HUES64 (cell line): ENCODE measurements around the gene PRKD2.
"Not testable (repeated sequence)": the region's sequence is repeated elsewhere in the genome, so short reads cannot be mapped to it uniquely, and the experiment has no call there.

Source experiments
- H3K27ac ChIP-seq: 2 replicates; pipeline ENCODE4 v1.7.0; 2013; ENCODE audit warnings: low read depth, low read length, inconsistent platforms
- H3K27me3 ChIP-seq: 2 replicates; pipeline ENCODE4 v1.6.1; 2013; ENCODE audit warnings: mild to moderate bottlenecking, low read length; ENCODE audit not compliant: insufficient read depth
- H3K36me3 ChIP-seq: 2 replicates; pipeline ENCODE4 v1.6.1; 2013; ENCODE audit warnings: mild to moderate bottlenecking, low read length; ENCODE audit not compliant: insufficient read depth
- H3K4me1 ChIP-seq: 2 replicates; pipeline ENCODE4 v1.6.1; 2013; ENCODE audit warnings: mild to moderate bottlenecking, low read length, moderate library complexity; ENCODE audit not compliant: insufficient read depth
- H3K4me3 ChIP-seq: 2 replicates; pipeline ENCODE4 v1.5.1; 2013; ENCODE audit warnings: mild to moderate bottlenecking, low read length, moderate library complexity
- H3K9ac ChIP-seq: 2 replicates; pipeline ENCODE4 v1.6.1; 2013; ENCODE audit warnings: mild to moderate bottlenecking, low read depth, low read length
- H3K9me3 ChIP-seq: 2 replicates; pipeline ENCODE4 v1.6.1; 2013; ENCODE audit warnings: low read depth, low read length; ENCODE audit not compliant: insufficient read depth
- WGBS: fragments of 150-250, 120-280 bp; methylation state at CpG from one replicate; pipeline ENCODE4 v1.1.7; 2013; ENCODE audit warnings: missing lambda C conversion rate; 5-methylcytosine and 5-hydroxymethylcytosine counted together

The PRKD2 gene

GRCh38 chr19:46716672-46717033, 261 bp downstream of the PRKD2 start:
- Histone ChIP-seq H3K4me1 (peaks cover 20% of the 10 kb centered on the region), H3K9me3 (no peaks in the 10 kb centered on the region), H3K9ac (peak overlapping the region; percentile 74), H3K27ac (peak overlapping the region; percentile 82; the same call in 1 of the 2 replicates), H3K4me3 (peak overlapping the region; percentile 80), H3K27me3 (no peaks in the 10 kb centered on the region), H3K36me3 (peaks cover 20% of the 10 kb centered on the region)
- WGBS = under 1% methylated on average over 20 of the region's 20 CpGs

DNA sequence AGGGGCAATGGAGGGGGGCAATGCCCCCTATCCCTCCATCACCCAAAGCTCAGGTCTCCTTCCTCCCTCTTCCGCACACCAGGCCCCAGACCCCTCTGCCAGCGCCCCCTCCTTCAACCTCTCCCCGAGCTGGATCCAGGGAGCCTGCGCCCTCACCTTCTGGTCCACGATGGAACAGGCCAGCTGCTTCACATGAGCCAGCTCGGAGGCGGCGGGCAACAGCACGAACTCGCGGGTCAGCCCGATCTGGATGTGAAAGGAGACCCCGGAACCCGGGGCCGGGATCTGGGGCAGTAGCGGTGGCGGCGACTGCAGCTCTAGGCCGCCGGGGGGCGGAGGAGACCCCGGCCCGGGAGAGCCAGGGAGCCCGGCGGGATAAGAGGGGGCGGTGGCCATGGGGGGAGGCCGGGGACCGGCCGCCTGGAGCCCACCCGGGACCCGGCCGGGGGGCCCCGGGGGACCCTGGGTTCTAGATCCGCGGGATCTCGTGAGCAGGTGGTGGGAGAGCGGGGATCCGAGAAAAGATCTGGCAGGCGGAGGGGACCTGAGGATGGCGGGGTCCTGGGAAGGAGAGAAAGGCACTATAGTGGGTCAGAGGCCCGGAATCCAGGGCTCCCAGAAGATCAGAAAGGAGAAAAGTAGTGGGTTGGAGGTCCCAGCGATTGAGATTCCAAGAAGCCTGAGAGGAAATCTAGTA, 791 bp downstream of the PRKD2 start:
- Histone ChIP-seq H3K27me3 (no peaks in the 10 kb centered on the region), H3K9ac (peak overlapping the region; percentile 76), H3K4me1 (peaks cover 20% of the 10 kb centered on the region), H3K27ac (peak overlapping the region; percentile 82; the same call in 1 of the 2 replicates), H3K36me3 (peaks cover 17% of the 10 kb centered on the region), H3K9me3 (no peaks in the 10 kb centered on the region), H3K4me3 (peak overlapping the region; percentile 80)
- 1% methylated on average over 42 of the region's 42 CpGs for WGBS

GRCh38 chr19:46715620-46715974, 1.3 kb downstream of the PRKD2 start:
- Histone ChIP-seq H3K4me3 (peak overlapping the region; percentile 80), H3K36me3 (peaks cover 15% of the 10 kb centered on the region), H3K9ac (peak overlapping the region; percentile 76), H3K27me3 (no peaks in the 10 kb centered on the region), H3K4me1 (peaks cover 24% of the 10 kb centered on the region), H3K27ac (no peak overlapping the region), H3K9me3 (no peaks in the 10 kb centered on the region)
- WGBS = 10% methylated on average over 7 of the region's 8 CpGs

- peaks cover 11% of the 10 kb centered on the region for H3K36me3 ChIP-seq
- H3K4me1 ChIP-seq = peaks cover 24% of the 10 kb centered on the region
Measured at GRCh38 chr19:46714444-46715106, 2.3 kb downstream of the PRKD2 start.

GRCh38 chr19:46713781-46714443, 3.0 kb downstream of the PRKD2 start:
- no peaks in the 10 kb centered on the region for H3K27me3 ChIP-seq
- WGBS = under 1% methylated on average over 28 of the region's 39 CpGs
- H3K4me3 ChIP-seq = peak overlapping the region; percentile 80
- H3K36me3 ChIP-seq = peaks cover 18% of the 10 kb centered on the region
- H3K9ac ChIP-seq = peak overlapping the region; percentile 65; the same call in 1 of the 2 replicates
- H3K9me3 ChIP-seq = no peaks in the 10 kb centered on the region
- H3K4me1 ChIP-seq = peaks cover 24% of the 10 kb centered on the region
- H3K27ac ChIP-seq = peak overlapping the region; percentile 83; the same call in 1 of the 2 replicates

More at GRCh38 chr19:46714444-46715106, 2.3 kb downstream of the PRKD2 start:
- no peaks in the 10 kb centered on the region for H3K27me3 ChIP-seq
- H3K4me3 ChIP-seq = peak overlapping the region; percentile 80
- peak overlapping the region; percentile 65; the same call in 1 of the 2 replicates for H3K9ac ChIP-seq
- H3K9me3 ChIP-seq = no peaks in the 10 kb centered on the region
- WGBS = 21% methylated on average over 12 of the region's 12 CpGs
- H3K27ac ChIP-seq = peak overlapping the region; percentile 83; the same call in 1 of the 2 replicates

DNA sequence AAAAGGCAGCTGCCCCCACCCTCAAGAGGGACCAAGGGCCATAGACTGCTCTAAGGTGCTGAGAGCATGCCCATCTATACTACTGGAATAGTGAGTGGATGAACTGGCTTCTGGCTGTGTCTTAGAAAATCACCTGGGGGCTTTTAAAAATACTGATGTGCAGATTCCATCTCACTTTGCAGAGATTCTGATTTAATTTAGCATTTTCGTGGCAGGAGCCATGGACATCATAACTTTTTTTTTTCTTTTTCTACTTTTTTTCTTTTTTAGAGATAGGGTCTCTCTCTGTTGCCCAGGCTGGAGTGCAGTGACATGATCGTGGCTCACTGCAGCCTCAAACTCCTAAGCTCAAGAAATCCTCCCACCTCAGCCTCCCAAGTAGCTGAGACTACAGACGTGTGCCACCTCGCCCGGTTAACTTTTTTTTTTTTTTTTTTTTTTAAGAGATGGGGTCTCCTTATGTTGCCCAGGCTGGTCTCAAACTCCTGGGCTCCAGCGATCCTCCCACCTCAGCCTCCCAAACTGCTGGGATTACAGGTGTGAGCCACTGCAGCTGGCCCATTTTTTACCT, 4.1 kb downstream of the PRKD2 start:
- not testable (repeated sequence) for H3K9ac ChIP-seq, H3K27me3 ChIP-seq, H3K27ac ChIP-seq, H3K4me3 ChIP-seq, H3K9me3 ChIP-seq
- 98% methylated on average over 6 of the region's 6 CpGs for WGBS
- Histone ChIP-seq H3K4me1 (peaks cover 19% of the 10 kb centered on the region), H3K36me3 (peaks cover 28% of the 10 kb centered on the region)

- no peaks in the 10 kb centered on the region for H3K9me3 ChIP-seq
- no peak overlapping the region for H3K4me3 ChIP-seq
- no peaks in the 10 kb centered on the region for H3K27me3 ChIP-seq
- H3K36me3 ChIP-seq = peaks cover 43% of the 10 kb centered on the region
- H3K4me1 ChIP-seq = peaks cover 18% of the 10 kb centered on the region
- H3K9ac ChIP-seq = peak overlapping the region; percentile 32; the same call in 1 of the 2 replicates
- H3K27ac ChIP-seq = no peak overlapping the region
- WGBS = 84% methylated on average over 25 of the region's 25 CpGs
Measured at GRCh38 chr19:46710687-46711086, 6.2 kb downstream of the PRKD2 start.

- no peaks in the 10 kb centered on the region for H3K9me3 ChIP-seq
- no peak overlapping the region for H3K27ac ChIP-seq
- H3K9ac ChIP-seq = no peak overlapping the region
- no peaks in the 10 kb centered on the region for H3K27me3 ChIP-seq
- peaks cover 80% of the 10 kb centered on the region for H3K36me3 ChIP-seq
- H3K4me1 ChIP-seq = no peaks in the 10 kb centered on the region
- 55% methylated on average over 21 of the region's 21 CpGs for WGBS
- no peak overlapping the region for H3K4me3 ChIP-seq
Measured at GRCh38 chr19:46704379-46705076, 12.4 kb downstream of the PRKD2 start.

GRCh38 chr19:46700704-46701103, 16.2 kb downstream of the PRKD2 start:
- no peaks in the 10 kb centered on the region for H3K9me3 ChIP-seq
- H3K4me1 ChIP-seq = peaks cover 5% of the 10 kb centered on the region
- 96% methylated on average over 13 of the region's 13 CpGs for WGBS
- H3K27ac ChIP-seq = no peak overlapping the region
- no peaks in the 10 kb centered on the region for H3K27me3 ChIP-seq
- H3K9ac ChIP-seq = no peak overlapping the region
- H3K4me3 ChIP-seq = no peak overlapping the region
- H3K36me3 ChIP-seq = peaks cover 73% of the 10 kb centered on the region

DNA sequence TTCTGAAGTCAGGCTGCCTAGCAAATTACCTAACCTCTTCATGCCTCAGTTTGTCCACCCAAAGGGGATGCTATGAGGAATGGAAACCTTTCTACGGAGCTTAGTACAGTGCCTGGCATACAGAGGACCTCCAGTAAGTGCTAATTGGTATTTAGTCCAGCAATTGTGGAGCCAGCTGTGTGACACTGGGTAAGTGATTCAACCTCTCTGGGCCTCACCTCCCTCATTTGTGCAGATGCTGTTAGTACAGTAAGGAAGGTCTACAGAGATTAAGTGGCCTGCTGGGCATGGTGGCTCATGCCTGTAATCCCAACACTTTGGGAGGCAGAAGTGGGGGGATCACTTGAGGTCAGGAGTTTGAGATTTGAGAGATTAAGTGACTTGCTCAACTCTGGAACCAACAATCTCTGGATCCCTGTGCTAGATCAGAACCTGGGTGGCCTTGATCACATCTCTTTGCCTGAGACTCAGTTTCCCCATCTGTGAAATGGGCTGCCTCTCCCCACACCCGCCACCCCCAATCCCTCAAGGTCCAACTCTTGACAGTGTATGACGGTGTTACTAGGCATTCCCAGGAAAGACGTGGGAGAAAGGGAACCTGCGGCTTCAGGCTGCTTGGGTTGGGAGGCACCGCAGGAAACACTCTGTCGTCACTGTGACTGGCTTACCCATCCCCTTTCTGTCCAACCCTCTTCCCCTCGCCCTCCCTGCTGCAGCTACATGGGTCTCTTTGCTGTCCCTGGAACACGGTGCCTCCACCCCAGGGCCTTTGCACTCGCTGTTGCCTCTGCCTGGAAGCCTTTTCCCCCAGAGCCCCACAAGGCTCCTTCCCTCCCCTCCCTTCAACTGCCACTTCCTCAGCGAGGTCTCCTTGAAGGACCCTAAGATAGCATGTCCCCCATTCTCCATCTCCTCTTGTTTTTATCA, 18.3 kb downstream of the PRKD2 start:
- no peaks in the 10 kb centered on the region for H3K27me3 ChIP-seq
- no peaks in the 10 kb centered on the region for H3K9me3 ChIP-seq
- WGBS = 93% methylated on average over 11 of the region's 11 CpGs
- no peak overlapping the region for H3K9ac ChIP-seq
- no peak overlapping the region for H3K4me3 ChIP-seq
- H3K4me1 ChIP-seq = peaks cover 5% of the 10 kb centered on the region
- H3K27ac ChIP-seq = no peak overlapping the region
- H3K36me3 ChIP-seq = peaks cover 85% of the 10 kb centered on the region
